Stimulated activated CD4-positive, alpha-beta T cell treated with anti-CD3 and anti-CD28 coated beads, TNF-alpha, amount 100 ng/mL, for 4 hours (primary cell): ENCODE measurements around the gene RRH.

Experiments
- DNase-seq, 3 experiments: peaks; one replicate each; pipeline ENCODE4 v3.0.0-alpha.2; 2020; ENCODE audit warnings: low read depth in 3 of 3

Gene RRH

GRCh38 chr4:109887071-109887470 is 59.3 kb downstream of the RRH start:
- DNase-seq: no peak

GRCh38 chr4:109890076-109890475 is 62.3 kb downstream of the RRH start:
- DNase-seq: no peak
